ACHN (cell line): ENCODE measurements around the gene DACH1.

Source experiments
- DNase-seq: peaks from one replicate; pipeline ENCODE4 v3.0.0-alpha.2; 2015
- in situ Hi-C: cut with HindIII; loops from 2 replicates; pipeline ENCODE4 v1.10.0; 2017; ENCODE audit warnings: low sequenced_read_pairs, low pct_ligation_motif_present, low pct_unique_long_range_greater_than_20kb

The DACH1 gene

DNA sequence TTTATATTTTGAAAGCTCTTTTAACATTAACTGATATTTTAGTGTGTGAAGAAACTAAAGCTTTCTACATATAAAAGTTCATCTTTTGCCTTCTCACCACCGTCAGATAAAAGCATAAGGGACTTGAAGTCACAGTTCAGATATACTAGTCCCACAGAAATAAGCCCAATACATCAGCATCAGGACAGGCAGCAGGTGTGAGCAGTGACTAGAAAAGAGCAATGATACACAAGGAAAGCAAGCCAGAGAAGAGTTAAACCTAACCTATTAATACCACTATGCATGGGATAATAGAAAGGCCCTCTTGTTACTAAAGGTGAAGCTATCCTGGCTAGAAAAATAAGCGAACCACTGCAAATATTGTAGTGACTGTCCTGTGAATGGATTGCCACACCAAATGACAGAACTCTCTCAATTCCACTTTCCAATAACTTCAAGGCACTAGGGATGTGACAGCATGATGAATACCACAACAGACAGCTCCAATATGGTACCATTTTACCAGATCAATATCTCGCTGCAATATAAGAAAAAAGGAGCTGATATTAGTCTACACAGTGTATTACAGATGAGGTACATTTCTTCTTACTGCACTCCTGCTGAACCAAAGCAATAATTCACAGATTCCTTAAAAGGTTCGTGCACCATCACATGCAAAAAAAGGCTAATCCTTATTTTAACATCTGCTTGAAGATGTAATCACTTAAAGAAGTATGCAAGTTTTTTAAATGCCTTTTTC lies 114.1 kb downstream of the DACH1 start:
- in situ Hi-C loops: no loop called here
- no peak for DNase-seq

DNA sequence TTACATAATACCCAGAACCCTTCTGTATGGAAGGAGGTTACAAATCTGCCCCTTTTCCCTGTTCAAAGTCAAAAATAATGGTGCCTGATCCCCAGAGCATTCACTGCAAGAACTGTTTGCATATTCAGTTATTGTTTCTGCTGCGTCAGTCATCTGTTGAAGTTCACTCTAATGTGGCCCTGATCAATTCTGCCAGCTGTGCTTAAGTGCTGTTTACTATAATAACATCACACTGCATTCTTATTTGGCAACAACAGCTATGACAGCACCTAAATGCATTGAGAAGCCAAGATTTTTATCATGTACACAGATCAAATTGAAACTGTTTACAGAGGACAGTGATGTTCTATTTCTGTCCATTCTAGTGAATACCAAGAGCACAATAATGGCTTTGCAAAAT lies 115.9 kb downstream of the DACH1 start:
- in situ Hi-C loops: no loop called here
- no peak for DNase-seq

DNA sequence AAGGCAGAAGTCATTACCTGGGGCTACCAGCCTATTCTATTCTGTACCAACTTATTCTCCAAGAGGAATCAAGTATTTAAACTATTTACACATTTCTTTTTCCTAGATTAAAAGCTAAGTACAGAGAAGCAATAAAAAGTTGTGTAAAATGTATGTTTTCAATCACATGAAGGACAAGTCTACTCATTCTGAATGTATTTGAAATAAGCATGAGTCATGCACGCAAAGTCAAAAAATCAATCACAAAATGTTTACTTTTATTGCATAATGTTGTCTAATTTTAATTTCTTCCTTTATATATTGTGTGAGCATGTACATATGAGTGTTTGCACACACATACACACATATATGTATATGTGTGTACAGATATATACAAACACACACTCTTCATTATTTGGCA lies 136.7 kb downstream of the DACH1 start:
- in situ Hi-C loops: no loop called here

DNA sequence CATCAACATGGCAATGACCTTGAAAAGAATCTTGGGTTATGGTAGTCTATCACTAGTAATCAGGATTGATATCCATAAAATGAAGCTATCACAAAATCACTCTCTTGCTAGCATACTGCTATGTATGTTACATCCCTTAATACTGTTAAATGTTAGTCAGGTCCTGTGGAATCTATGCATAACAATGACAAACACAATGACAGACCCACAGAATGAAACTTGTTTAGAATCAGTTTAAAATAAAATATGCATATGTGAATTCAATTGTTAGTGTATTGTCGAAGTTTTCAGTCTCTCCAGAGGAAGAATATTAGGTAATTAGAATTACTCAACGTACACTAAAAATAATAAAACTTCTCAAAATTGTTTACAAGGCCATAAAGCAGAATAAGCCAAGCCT lies 137.6 kb downstream of the DACH1 start:
- in situ Hi-C loops: no loop called here
- no peak for DNase-seq

More for the DNA sequence above, 136.7 kb downstream of the DACH1 start:
- no peak for DNase-seq

DNA sequence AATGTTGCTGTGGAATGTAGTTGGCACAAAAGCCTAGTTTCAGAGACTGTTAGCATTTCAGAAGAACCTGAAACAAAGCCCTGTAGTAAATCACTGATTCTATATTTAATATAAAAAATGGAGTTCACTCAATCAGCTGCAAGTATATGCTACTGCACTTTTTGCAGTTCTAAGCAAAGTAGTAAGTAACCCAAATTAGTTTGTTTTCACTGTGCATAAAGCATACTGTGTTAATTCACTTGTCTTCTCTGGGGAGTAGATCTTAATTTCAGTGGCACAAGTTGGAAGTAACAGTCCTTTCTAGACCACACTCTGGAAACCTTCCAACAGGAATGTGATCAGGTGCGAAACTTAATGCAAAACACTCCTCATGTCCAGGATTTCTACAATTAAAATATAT lies 139.3 kb downstream of the DACH1 start:
- DNase-seq: no peak
- in situ Hi-C loops: no loop called here

DNA sequence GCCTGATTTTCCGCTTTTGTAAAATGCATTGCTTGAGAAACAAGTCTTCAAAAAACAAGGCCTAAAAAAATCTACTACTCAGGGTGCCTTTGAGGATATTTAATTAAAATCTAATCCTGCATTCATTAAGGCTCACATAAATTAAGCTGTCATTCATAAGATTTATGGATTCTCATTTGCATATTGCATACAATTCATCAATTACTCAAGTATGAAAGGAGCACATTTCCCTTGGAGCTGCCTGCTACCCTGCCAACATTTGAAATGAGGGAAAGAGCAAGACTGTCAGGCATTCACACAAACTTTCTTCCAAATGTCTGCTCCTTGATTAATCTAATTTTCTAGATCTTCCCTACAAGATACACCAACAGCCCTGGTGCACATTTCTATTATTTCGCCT lies 140.0 kb downstream of the DACH1 start:
- DNase-seq: no peak

DNA sequence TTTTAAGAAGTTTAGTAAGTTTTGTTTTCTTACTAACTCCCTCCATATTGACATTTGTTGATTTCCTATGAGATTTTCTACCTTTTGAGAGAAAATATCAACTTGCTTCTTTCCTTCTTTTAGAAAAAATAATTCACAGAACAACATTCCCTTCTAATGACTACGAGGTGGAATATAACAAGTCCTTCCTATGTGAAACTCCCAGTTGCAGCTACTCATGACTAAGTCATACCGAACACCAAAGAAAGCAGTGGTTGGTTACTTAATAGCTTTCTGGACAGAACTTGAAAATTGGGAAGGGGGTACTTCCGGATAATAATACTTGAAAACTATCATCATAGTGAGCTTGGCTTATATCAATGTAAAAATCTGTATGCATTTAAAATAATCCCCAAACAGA lies 144.8 kb downstream of the DACH1 start:
- no peak for DNase-seq
- in situ Hi-C loops: no loop called here

More for the DNA sequence above, 140.0 kb downstream of the DACH1 start:
- in situ Hi-C loops: no loop called here

DNA sequence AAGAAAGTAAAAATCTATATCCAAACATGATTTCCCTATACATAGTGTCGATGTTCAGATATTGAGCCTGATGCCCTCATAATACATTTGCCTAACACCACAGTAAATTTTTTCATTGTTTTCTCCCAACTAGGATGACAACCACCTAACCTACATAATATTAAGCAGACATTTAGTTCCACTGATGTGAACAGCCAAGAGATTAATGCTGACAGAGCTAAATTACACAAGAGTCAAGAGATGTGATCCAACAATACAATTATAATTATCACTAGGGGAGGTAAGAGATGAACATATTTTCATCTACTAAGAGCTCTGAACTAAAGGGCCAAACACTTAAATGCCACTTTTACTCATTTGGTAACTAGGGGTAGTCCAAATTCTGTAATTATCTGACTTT lies 145.9 kb downstream of the DACH1 start:
- DNase-seq: no peak
- in situ Hi-C loops: no loop called here

DNA sequence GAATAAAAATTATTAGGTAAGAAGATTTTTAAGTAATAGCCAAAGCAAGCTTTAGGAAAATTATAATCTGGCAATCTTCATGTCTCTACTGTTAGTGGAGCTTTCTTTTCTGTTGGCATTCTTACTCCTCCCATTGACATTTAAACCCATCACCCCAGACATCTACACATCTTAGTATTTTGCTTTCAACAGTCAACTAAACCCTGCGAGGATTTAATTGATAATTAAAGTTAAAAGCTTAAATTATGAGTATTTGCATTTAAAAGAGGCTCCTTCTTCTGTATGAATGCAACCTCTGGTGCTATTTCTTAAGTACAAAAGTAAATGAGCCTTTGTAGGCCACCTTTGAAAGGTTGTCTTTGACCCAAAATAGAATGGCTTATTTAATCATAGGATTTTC lies 148.1 kb downstream of the DACH1 start:
- in situ Hi-C loops: no loop called here
- no peak for DNase-seq

DNA sequence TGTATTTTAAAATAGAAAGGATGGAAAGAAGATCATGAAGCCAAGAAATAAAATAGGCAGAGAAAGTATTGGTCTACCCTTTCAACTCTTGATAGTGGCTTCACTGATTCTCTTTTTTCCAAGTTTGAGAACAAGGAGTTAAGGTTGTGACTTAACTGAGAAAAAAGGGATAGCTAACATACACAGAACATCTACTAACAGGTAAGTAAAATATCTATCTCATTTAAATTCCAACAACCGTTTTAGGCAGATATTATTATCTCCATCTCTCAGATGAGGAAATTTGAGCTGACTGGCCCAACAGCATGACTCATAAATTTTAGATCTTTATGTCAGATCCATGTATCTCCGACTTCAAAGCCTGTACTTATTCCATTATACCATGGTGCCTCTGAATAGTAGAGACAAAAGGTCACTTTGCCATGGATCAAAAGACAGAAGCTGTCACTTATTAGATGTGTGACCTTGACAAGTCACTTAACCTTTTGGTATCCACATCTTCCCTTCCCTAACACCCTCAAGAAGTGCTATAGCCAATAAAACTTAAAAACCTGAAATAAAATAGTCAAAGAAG lies 152.1 kb downstream of the DACH1 start:
- in situ Hi-C loops: no loop called here
- no peak for DNase-seq

DNA sequence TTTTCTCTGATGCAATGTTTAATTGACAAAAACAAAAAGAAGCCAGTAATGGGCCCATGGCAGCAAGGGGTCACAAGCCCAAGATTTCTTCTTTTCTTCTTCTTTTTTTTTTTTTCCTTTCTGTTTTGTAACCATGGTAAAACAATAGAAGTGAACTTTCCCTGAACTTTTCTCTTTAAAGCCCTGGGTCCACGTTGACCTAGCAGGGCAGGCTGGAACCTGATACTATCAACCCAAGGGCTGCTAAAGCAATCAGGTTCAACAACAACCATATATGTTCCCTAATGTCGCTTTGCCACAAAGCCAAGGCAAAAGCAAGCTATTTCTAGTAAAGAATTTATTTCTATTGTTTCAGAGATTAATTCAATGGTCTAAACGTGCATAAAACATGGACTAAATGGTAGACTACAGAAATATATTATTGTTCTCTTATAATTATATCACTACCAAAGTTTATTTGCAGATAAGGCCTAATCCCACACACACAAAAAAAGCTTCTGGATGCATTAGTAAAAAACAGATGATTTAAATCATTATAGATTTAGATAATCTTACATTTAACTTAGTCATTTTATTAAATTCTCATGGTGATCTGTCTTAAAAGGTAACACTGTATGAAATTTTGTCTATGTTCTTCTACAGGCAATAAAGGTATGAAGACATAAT lies 153.9 kb downstream of the DACH1 start:
- in situ Hi-C loops: no loop called here
- DNase-seq: no peak

DNA sequence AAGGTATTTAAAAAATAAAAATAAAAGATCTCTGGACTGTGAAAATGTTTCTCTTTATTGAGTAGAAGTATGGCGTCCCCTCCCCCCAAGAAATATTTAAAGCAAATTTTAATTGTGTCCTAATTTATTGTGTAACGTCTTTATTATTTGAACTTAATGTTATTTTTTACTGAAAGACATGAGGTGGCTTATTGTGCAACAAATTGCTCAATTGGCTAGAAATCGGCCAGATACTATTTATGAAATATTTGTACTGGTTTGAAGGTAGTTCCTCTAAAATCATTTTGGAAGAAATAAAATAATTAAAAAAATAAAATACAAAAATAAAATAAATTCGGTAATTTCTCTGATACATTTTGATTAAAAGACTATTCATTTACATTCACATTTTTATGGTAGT lies 162.3 kb downstream of the DACH1 start:
- in situ Hi-C loops: no loop called here
- DNase-seq: no peak

DNA sequence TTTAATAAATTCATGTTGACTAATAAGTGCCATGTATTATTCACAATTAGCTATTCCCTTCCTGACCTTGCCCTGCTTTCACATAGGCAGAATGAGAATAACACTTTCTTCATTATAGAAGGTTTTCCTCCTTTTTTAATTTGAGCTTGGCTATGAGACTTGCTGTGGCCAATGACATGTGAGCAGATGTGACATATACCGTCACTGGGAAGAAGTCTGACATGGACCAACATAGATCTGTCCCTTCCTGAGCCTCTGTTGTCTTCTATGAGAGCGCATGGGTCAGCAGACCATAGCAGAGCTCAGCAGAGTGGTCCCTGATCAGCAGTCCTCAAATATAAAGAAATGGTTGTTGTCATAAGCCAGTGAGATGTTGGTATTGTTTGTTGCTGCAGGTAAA lies 163.9 kb downstream of the DACH1 start:
- DNase-seq: no peak
- in situ Hi-C loops: no loop called here

DNA sequence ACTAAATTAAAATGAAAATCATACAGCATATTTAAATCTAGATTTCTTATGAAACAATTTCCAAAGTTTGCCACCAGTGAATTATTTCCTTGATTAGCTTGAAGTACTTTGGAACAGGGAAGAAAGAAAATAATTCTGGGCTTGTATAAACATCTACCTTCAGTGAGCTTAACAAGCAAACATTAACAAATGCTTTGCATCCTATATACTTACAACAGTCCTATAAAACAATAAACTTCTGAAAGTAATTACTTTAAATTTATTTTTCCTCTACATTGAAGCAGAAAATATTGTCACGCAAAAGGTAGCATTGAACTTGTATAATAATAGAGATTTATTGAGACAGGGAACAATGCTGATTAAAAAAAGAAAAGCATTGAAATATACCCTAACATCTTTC lies 164.8 kb downstream of the DACH1 start:
- DNase-seq: no peak
- in situ Hi-C loops: no loop called here

DNA sequence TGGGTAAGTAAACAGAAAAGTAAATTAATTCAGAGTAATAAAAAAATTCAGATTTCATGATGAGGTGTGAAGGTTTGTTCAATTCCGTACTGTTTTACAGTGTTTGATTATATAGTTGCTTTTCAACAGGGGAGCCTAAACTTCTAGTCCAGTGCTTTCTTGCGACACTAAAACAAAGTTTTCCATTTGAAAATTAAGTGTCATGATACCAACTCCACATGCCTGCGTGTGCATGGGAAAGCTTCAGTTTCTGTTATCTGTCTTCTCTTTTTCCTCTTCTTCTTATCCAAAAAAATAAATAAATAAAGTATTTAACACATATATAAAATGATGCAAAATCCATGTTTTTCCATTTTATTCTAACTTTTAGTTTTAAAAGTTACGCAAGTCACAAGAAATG lies 165.3 kb downstream of the DACH1 start:
- no peak for DNase-seq
- in situ Hi-C loops: no loop called here

DNA sequence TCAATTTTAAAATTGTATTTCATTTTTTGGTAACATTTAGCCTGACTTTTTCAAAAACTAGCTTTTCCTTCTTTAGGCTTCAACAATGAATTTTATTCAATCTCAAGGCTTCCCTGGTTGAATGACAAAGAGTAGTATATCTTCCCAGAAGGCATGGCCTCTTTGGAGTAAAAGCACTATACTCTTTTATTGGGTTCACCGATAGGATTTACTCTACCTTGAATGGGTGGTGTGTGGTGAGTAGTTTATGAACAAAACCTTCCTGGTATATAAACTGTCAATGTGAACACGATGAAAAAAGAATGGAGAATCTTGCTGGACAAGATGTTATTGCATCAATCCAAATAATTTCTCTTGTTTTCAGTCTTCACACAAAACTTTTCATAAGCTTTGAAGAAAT lies 167.7 kb downstream of the DACH1 start:
- in situ Hi-C loops: no loop called here
- DNase-seq: no peak

DNA sequence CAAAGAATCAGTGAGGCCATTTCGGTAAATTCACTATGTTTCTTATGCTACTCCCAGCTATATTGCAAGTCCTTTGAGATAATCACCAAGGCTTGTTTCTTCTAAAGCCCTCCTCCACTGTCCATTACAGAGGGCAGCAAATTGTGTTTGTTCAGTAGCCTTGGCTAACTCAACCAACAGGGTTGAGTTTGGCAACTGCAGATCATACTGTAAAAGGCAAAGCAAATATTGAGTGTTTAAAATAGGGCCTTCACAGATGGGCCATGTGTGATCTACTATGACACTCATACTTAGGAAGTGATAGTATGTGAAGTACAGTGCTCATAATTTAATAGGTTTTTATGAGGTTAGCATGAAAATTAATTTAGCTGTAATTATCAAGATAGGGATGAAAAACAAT lies 171.3 kb downstream of the DACH1 start:
- DNase-seq: no peak
- in situ Hi-C loops: no loop called here

DNA sequence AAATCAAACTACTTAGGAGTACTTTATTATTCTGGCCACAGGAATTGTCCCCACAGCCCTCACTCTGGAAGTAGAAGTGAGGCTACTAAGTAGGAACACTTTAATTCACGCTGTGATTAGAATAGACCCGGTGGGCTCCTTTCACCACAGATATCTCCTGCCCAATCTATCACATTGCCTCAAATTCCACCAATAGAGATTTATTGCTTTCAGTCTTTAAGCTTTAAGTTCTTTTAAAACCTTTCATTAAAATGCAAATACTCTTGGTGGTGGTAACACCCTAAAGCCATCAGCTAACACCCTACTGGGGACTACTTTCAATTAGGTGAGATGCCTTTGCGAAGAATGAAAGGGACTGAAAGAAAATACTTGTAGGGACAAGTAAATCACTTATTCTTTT lies 181.9 kb downstream of the DACH1 start:
- in situ Hi-C loops: no loop called here
- DNase-seq: no peak

DNA sequence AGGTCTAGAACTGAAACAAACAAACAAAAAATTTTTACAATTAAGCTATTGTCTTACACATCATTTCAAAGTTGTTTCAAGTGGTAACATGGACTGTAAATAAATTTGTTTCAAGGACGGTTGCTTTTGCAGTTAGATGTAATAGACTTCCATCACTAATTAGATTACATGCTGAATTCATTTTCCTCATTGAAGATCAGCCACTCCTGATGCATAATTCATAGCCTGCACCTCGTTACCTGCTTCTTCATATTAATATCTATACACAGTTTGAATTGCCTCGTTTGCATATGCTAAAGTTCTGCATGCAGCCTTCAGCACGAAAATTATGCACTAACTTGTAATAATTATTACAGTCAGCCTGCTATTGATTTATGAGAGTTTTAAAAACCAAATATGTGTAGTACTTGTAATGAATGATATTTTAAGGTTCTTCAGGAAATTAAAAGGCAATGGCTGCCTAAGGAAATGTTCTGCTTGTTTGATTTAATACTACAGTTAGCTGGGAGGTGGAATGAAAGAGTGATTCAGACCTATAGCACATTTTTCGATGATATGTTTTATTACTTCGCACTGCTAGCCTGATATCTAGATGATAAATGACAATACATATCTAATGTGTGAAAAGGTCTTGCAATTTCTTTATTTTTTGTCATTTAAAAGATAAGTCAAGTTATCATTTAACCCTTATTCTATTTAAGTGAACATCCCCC lies 184.9 kb downstream of the DACH1 start:
- DNase-seq: no peak
- in situ Hi-C loops: no loop called here
